SW480 (cell line): ENCODE results near the gene CASQ2.
"Not testable (repeated sequence)": the region's sequence is repeated elsewhere in the genome, so short reads cannot be mapped to it uniquely, and the experiment has no call there.

Experiments
- DNase-seq: peaks from one replicate; pipeline ENCODE4 v3.0.0-alpha.2; 2016; ENCODE audit warnings: low spot score

Gene CASQ2

GRCh38 chr1:115780655-115781054 lies 12.1 kb upstream of the CASQ2 start:
- not testable (repeated sequence) for DNase-seq

- DNase-seq, result not testable (repeated sequence)
These were observed 10.6 kb upstream of the CASQ2 start for GRCh38 chr1:115779075-115779474.

GRCh38 chr1:115771847-115772457 lies 3.4 kb upstream of the CASQ2 start:
- peak; percentile 84 for DNase-seq

- DNase-seq, result no peak
These were observed 2.8 kb upstream of the CASQ2 start for GRCh38 chr1:115771094-115771846.

GRCh38 chr1:115767403-115767802 lies 1.1 kb downstream of the CASQ2 start:
- DNase-seq, result no peak

GRCh38 chr1:115765091-115765490 lies 3.4 kb downstream of the CASQ2 start:
- no peak for DNase-seq

- DNase-seq, result peak; percentile 35
These were observed 4.0 kb downstream of the CASQ2 start for GRCh38 chr1:115764541-115764940.

- DNase-seq, result no peak
These were observed 5.7 kb downstream of the CASQ2 start for GRCh38 chr1:115762779-115763178.

GRCh38 chr1:115761601-115762302 lies 6.8 kb downstream of the CASQ2 start:
- DNase-seq, result no peak

GRCh38 chr1:115757856-115758255 lies 10.7 kb downstream of the CASQ2 start:
- DNase-seq, result no peak

- DNase-seq, result no peak
These were observed 11.2 kb downstream of the CASQ2 start for GRCh38 chr1:115757326-115757725.

GRCh38 chr1:115755456-115756370 lies 12.8 kb downstream of the CASQ2 start:
- no peak for DNase-seq

GRCh38 chr1:115753830-115754229 lies 14.7 kb downstream of the CASQ2 start:
- no peak for DNase-seq

GRCh38 chr1:115753361-115753760 lies 15.2 kb downstream of the CASQ2 start:
- no peak for DNase-seq

GRCh38 chr1:115748401-115749150 lies 19.9 kb downstream of the CASQ2 start:
- peak; percentile 82 for DNase-seq

GRCh38 chr1:115746021-115746690 lies 22.4 kb downstream of the CASQ2 start:
- DNase-seq, result no peak

- no peak for DNase-seq
These were observed 23.8 kb downstream of the CASQ2 start for GRCh38 chr1:115744646-115745275.

- no peak for DNase-seq
These were observed 27.7 kb downstream of the CASQ2 start for GRCh38 chr1:115740811-115741210.

GRCh38 chr1:115732316-115732715 lies 36.2 kb downstream of the CASQ2 start:
- no peak for DNase-seq

GRCh38 chr1:115729756-115730155 lies 38.8 kb downstream of the CASQ2 start:
- DNase-seq, result no peak
